ENCODE results near the gene TNK1.
"Not testable (repeated sequence)": the region's sequence is repeated elsewhere in the genome, so short reads cannot be mapped to it uniquely, and the experiment has no call there.

The TNK1 gene
- total RNA-seq, result 4.5 to 4.6 reads per million in 2 donors

- DNase-seq, result no peak
Observed at GRCh38 chr17:7380855-7381683, at the start of gene TNK1. TNK1 (plus strand) TSS chr17:7381089; CDS start chr17:7382927, 1,838 bp downstream.

GRCh38 chr17:7332111-7332510 lies 48.8 kb upstream of the TNK1 start:
- DNase-seq, result no peak

GRCh38 chr17:7332600-7333069 lies 48.3 kb upstream of the TNK1 start:
- DNase-seq, result not testable (repeated sequence)

- no peak for DNase-seq
Observed at GRCh38 chr17:7334938-7335538, 45.9 kb upstream of the TNK1 start.

- not testable (repeated sequence) for DNase-seq
Observed at GRCh38 chr17:7335765-7336164, 45.1 kb upstream of the TNK1 start.

- peak; percentile 79 for DNase-seq
Observed at GRCh38 chr17:7336240-7337175, 44.4 kb upstream of the TNK1 start, which contains the start of gene ACAP1. ACAP1 (plus strand) TSS chr17:7336529; CDS start chr17:7336735, 206 bp downstream.

- not testable (repeated sequence) for DNase-seq
Observed at GRCh38 chr17:7337600-7337999, 43.3 kb upstream of the TNK1 start.

- DNase-seq, result no peak
Observed at GRCh38 chr17:7340179-7340578, 40.7 kb upstream of the TNK1 start.

- no peak for DNase-seq
Observed at GRCh38 chr17:7341842-7342241, 39.0 kb upstream of the TNK1 start.

GRCh38 chr17:7343250-7343649 lies 37.6 kb upstream of the TNK1 start:
- no peak for DNase-seq

- no peak for DNase-seq
Observed at GRCh38 chr17:7346761-7347614, 33.9 kb upstream of the TNK1 start.

GRCh38 chr17:7347630-7348477 lies 33.0 kb upstream of the TNK1 start:
- DNase-seq, result no peak

GRCh38 chr17:7348478-7349242 lies 32.2 kb upstream of the TNK1 start:
- no peak for DNase-seq

- peak; percentile 75 for DNase-seq
Observed at GRCh38 chr17:7351665-7352502, 29.0 kb upstream of the TNK1 start, which contains the start of gene KCTD11. KCTD11 (plus strand) TSS chr17:7352162.

GRCh38 chr17:7352503-7352889 lies 28.4 kb upstream of the TNK1 start:
- no peak for DNase-seq

GRCh38 chr17:7352910-7353635 lies 27.8 kb upstream of the TNK1 start:
- DNase-seq, result no peak

- no peak for DNase-seq
Observed at GRCh38 chr17:7354262-7354843, 26.5 kb upstream of the TNK1 start.

- DNase-seq, result no peak
Observed at GRCh38 chr17:7355053-7355452, 25.8 kb upstream of the TNK1 start, which contains the start of gene TMEM95. TMEM95 (plus strand) TSS chr17:7355156; CDS start chr17:7355205, 49 bp downstream.
